T-helper 2 cell treated with Interferon-gamma antibody and Interleukin-4, amounts not matched to agents 5 μg/mL and 100 μg/mL, for 36 hours (primary cell): ENCODE data around the gene ZNF546.

Experiments
- DNase-seq: peaks from one replicate; pipeline ENCODE4 v3.0.0; 2021; ENCODE audit warnings: low spot score
- H3K27ac Mint-ChIP-seq: one replicate; pipeline ENCODE4 v1.8.0; 2021; ENCODE audit warnings: mild to moderate bottlenecking, mixed read lengths
- H3K27me3 Mint-ChIP-seq: one replicate; pipeline ENCODE4 v1.8.0; 2021; ENCODE audit warnings: low read depth, mixed read lengths
- H3K36me3 Mint-ChIP-seq: one replicate; pipeline ENCODE4 v1.8.0; 2021; ENCODE audit warnings: low read depth, mixed read lengths
- H3K4me1 Mint-ChIP-seq: one replicate; pipeline ENCODE4 v1.8.0; 2021; ENCODE audit warnings: low read depth, mixed read lengths
- H3K4me3 Mint-ChIP-seq: one replicate; pipeline ENCODE4 v1.8.0; 2022; ENCODE audit warnings: mild to moderate bottlenecking, moderate library complexity, mixed read lengths
- H3K9me3 Mint-ChIP-seq: one replicate; pipeline ENCODE4 v1.8.0; 2021; ENCODE audit warnings: mixed read lengths

ZNF546 gene

DNA sequence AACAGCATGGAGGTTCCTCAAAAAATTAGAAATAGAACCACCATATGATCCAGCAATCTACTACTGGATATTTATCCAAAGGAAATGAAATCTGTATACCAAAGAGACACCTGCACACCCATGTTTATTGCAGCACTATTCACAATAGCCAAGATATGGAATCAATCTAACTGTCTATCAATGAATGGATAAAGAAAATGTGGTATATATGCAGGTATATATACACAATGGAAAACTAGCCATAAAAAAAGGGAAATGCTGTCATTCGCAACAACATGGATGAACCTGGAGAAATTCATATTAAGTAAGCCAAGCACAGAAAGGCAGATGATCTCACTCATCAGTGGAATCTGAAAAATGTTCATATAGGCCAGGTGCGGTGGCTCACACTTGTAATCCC is 56.6 kb downstream of the ZNF546 start:
- H3K36me3 Mint-ChIP-seq: peaks cover 48% of the 10 kb centered on the region
- peaks cover 43% of the 10 kb centered on the region for H3K9me3 Mint-ChIP-seq
- H3K27me3 Mint-ChIP-seq: peaks cover 2% of the 10 kb centered on the region
- no peak overlapping the region for H3K4me3 Mint-ChIP-seq
- H3K4me1 Mint-ChIP-seq: peaks cover 28% of the 10 kb centered on the region
- H3K27ac Mint-ChIP-seq: no peak overlapping the region
- DNase-seq: no peak

GRCh38 chr19:40054632-40055031 is 57.8 kb downstream of the ZNF546 start:
- Mint-ChIP-seq H3K4me1 (peaks cover 28% of the 10 kb centered on the region), H3K4me3 (peak overlapping the region; percentile 98), H3K27me3 (peaks cover 7% of the 10 kb centered on the region), H3K9me3 (peaks cover 46% of the 10 kb centered on the region), H3K27ac (peak overlapping the region; percentile 12), H3K36me3 (peaks cover 40% of the 10 kb centered on the region)
- no peak for DNase-seq

- Mint-ChIP-seq H3K36me3 (peaks cover 39% of the 10 kb centered on the region), H3K27me3 (peaks cover 7% of the 10 kb centered on the region), H3K4me3 (peak overlapping the region; percentile 98), H3K9me3 (peaks cover 50% of the 10 kb centered on the region), H3K27ac (peak overlapping the region; percentile 92), H3K4me1 (peaks cover 28% of the 10 kb centered on the region)
- no peak for DNase-seq
Measured at GRCh38 chr19:40055049-40055448, 58.2 kb downstream of the ZNF546 start.

DNA sequence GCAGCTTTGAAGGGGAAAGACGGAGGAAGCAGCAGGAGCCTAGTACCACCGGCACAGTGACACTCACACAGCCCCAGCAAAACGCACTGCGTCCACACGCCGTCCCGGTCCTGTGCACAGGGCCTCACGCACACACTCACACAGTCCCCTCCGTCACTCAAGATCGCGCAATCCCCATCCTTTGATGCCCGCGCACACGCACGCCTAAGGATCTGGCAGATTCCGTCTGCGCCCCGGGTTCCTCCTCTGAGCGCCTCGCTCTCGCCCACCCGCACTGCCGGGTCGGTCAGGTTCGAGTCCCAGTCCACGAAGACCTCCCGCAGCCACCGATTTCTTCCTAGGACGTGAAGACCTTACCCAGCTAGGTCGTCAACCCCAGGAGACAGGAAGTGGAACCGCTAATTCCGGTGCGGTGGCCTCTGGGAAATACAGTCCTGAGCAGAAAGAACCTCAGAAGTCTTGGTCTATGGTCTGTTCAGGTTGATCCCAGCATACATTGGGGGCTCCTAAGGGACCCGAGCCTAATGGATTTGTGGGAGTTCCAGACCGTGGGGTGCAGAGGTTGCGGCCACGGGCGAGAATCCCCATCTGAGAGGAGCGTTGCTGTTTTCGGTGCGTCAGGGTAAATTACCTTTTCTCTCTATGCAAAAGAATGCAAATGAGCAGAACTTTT is 59.1 kb downstream of the ZNF546 start, which contains the start of gene ZNF780B:
Gene ZNF780B, minus strand, starts transcription at position 400 of the 673 bp plus-strand sequence. CDS start 5,899 bp downstream, outside the sequence.
- Mint-ChIP-seq H3K9me3 (peaks cover 45% of the 10 kb centered on the region), H3K27me3 (peaks cover 7% of the 10 kb centered on the region), H3K27ac (peak within 1 kb of the TSS; percentile 92), H3K4me1 (peaks cover 28% of the 10 kb centered on the region), H3K4me3 (peak within 1 kb of the TSS; percentile 98), H3K36me3 (peaks cover 33% of the 10 kb centered on the region)
- DNase-seq: peak; percentile 71

- peak overlapping the region; percentile 92 for H3K27ac Mint-ChIP-seq
- peaks cover 28% of the 10 kb centered on the region for H3K4me1 Mint-ChIP-seq
- H3K27me3 Mint-ChIP-seq: peaks cover 7% of the 10 kb centered on the region
- H3K36me3 Mint-ChIP-seq: peaks cover 30% of the 10 kb centered on the region
- peak overlapping the region; percentile 98 for H3K4me3 Mint-ChIP-seq
- no peak for DNase-seq
- peaks cover 41% of the 10 kb centered on the region for H3K9me3 Mint-ChIP-seq
Measured at GRCh38 chr19:40056505-40056904, 59.6 kb downstream of the ZNF546 start.

GRCh38 chr19:40057166-40057565 is 60.3 kb downstream of the ZNF546 start:
- no peak overlapping the region for H3K27ac Mint-ChIP-seq
- H3K4me1 Mint-ChIP-seq: peaks cover 28% of the 10 kb centered on the region
- peaks cover 7% of the 10 kb centered on the region for H3K27me3 Mint-ChIP-seq
- peak overlapping the region; percentile 98 for H3K4me3 Mint-ChIP-seq
- H3K36me3 Mint-ChIP-seq: peaks cover 28% of the 10 kb centered on the region
- DNase-seq: no peak
- H3K9me3 Mint-ChIP-seq: peaks cover 40% of the 10 kb centered on the region

GRCh38 chr19:40059624-40060023 is 62.8 kb downstream of the ZNF546 start:
- Mint-ChIP-seq H3K4me1 (peaks cover 14% of the 10 kb centered on the region), H3K4me3 (no peak overlapping the region), H3K27me3 (peaks cover 7% of the 10 kb centered on the region), H3K36me3 (peaks cover 11% of the 10 kb centered on the region), H3K9me3 (peaks cover 44% of the 10 kb centered on the region), H3K27ac (no peak overlapping the region)
- no peak for DNase-seq

DNA sequence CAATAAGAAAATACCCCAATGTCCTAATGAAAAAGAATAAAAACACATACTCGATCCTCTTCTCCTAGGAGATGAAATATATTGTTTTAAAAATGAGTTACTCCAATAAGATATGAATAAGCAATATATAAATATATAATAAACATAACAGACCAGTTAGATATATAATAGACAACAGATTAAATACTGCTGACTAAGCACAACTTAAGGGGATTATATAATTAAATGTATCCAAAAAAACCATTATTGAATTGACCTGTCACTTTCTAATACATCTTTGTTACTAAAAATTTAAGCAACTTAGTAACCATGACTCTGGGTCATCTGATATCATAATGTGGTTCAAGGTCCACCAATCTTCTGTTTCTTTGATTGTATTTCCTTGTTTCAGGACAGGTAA is 73.2 kb downstream of the ZNF546 start:
- peaks cover 55% of the 10 kb centered on the region for H3K9me3 Mint-ChIP-seq
- no peaks in the 10 kb centered on the region for H3K4me1 Mint-ChIP-seq
- DNase-seq: no peak
- H3K27me3 Mint-ChIP-seq: no peaks in the 10 kb centered on the region
- H3K4me3 Mint-ChIP-seq: no peak overlapping the region
- H3K27ac Mint-ChIP-seq: no peak overlapping the region
- H3K36me3 Mint-ChIP-seq: peaks cover 42% of the 10 kb centered on the region
